AG09319 (cell line): ENCODE measurements around the gene PPAT.
"Not testable (repeated sequence)": the region's sequence is repeated elsewhere in the genome, so short reads cannot be mapped to it uniquely, and the experiment has no call there.

Experiments
- DNase-seq: peaks from one replicate; pipeline ENCODE4 v3.0.0-alpha.2; 2010; ENCODE audit warnings: low read depth; ENCODE audit errors: extremely low read depth
- TF ChIP-seq, protein P1 (sequence below): IDR thresholded peaks from 2 replicates; pipeline ENCODE4 v1.5.1; 2011; ENCODE audit warnings: low read depth, mild to moderate bottlenecking, inconsistent platforms, low read length, moderate library complexity

Gene PPAT

GRCh38 chr4:56375458-56375857 lies 60.0 kb downstream of the PPAT start:
- no peak for DNase-seq
- TF ChIP-seq, protein P1, sequence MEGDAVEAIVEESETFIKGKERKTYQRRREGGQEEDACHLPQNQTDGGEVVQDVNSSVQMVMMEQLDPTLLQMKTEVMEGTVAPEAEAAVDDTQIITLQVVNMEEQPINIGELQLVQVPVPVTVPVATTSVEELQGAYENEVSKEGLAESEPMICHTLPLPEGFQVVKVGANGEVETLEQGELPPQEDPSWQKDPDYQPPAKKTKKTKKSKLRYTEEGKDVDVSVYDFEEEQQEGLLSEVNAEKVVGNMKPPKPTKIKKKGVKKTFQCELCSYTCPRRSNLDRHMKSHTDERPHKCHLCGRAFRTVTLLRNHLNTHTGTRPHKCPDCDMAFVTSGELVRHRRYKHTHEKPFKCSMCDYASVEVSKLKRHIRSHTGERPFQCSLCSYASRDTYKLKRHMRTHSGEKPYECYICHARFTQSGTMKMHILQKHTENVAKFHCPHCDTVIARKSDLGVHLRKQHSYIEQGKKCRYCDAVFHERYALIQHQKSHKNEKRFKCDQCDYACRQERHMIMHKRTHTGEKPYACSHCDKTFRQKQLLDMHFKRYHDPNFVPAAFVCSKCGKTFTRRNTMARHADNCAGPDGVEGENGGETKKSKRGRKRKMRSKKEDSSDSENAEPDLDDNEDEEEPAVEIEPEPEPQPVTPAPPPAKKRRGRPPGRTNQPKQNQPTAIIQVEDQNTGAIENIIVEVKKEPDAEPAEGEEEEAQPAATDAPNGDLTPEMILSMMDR, result no peak

- TF ChIP-seq, protein P1, result no peak
Measured at GRCh38 chr4:56374956-56375355, 60.5 kb downstream of the PPAT start.

DNA sequence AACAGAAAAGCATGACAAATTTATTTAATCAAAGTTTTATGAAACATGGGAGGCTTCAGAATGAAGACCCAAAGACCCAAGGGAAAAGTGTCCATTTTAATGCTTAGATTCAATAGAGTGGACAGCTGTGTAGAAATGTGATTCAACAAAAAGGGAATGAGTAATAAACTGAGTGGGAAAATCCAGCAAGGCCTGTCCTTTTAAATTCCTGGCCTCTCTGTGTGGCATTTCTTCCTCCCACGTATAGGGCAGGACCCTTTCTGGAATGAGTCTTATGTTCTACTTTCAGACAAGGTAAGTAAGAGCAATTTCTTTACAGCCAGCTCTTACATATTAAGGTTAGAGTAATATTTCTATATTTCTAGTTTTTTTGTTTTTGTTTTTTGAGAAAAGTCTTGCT lies 62.6 kb downstream of the PPAT start:
- DNase-seq, result no peak

More at GRCh38 chr4:56374956-56375355, 60.5 kb downstream of the PPAT start:
- no peak for DNase-seq

GRCh38 chr4:56371426-56372220 lies 63.8 kb downstream of the PPAT start:
- TF ChIP-seq, protein P1, result no peak
- DNase-seq, result no peak

More for the DNA sequence above, 62.6 kb downstream of the PPAT start:
- TF ChIP-seq, protein P1, result no peak

DNA sequence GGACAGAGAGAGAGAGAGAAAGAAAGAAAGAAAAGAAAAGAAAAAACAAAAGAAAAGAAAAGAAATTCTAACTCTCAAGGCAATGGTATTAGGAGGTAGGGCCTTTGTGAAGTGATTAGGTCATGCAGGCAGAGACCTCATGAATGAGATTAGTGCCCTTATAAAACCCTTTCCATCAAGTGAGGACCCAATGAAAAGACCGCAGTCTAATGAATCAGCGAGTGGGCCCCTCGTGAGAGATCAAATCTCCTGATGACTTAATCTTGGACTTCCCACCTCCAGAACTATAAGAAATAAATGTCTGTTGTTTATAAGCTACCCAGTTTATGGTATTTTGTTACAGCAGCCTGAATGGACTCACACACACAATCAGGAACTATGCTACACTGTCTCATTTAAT lies 65.0 kb downstream of the PPAT start:
- no peak for DNase-seq
- TF ChIP-seq, protein P1, result no peak

DNA sequence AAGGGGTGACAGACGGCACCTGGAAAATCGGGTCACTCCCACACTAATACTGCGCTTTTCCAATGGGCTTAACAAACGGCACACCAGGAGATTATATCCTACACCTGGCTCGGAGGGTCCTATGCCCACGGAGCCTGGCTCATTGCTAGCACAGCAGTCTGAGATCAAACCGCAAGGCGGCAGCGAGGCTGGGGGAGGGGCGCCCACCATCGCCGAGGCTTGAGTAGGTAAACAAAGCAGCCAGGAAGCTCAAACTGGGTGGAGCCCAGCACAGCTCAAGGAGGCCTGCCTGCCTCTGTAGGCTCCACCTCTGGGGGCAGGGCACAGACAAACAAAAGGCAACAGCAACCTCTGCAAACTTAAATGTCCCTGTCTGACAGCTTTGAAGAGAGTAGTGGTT lies 72.4 kb downstream of the PPAT start:
- not testable (repeated sequence) for DNase-seq

GRCh38 chr4:56360071-56360470 lies 75.3 kb downstream of the PPAT start:
- DNase-seq, result no peak
- TF ChIP-seq, protein P1, result no peak

DNA sequence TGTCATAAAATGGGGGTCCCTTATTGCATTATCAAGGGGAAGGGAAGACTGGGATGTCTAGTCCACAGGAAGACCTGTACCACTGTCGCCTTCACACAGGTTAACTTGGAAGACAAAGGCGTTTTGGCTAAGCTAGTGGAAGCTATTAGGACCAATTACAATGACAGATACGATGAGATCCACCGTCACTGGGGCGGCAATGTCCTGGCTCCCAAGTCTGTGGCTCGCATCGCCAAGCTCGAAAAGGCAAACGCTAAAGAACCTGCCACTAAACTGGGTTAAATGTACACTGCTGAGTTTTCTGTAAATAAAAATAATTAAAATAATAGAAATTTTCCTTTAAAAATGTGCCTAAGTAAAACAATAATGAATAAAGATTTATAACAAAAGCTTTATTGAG lies 78.8 kb downstream of the PPAT start:
- no peak for DNase-seq
- TF ChIP-seq, protein P1, result no peak
